ENCODE measurements around the gene LILRB1. TPM values are rescaled to one million over a fixed set of nuclear protein-coding genes. Genes with fewer than 3 reads are reported as not detected.

Gene LILRB1
- total RNA-seq, 1 donor from 2014 or later = not detected

DNA sequence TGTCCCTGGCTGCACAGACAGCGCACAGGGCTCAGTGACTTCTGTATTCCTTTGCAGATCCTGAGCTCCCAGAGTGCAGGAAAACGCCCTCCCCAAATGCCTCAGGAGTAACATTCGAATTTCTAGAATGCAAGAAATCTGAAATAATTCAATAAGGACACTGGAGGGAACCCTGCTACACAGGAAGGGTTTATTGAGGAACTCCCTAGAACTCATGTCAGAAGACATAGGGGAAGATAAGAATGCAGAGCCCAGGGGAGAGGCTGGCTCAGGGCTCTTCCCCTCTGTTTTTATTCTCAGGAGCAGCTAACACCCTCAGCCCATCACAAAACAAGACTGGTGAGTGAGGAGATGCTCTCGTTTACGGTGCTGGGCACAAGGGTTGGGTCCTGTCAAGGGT, 30.1 kb upstream of the LILRB1 start:
- Mint-ChIP-seq H3K9me3 (peaks cover 55% of the 10 kb centered on the region), H3K27ac (no peak overlapping the region), H3K36me3 (peaks cover 3% of the 10 kb centered on the region), H3K27me3 (ENCODE audit: low read depth) (no peaks in the 10 kb centered on the region), H3K4me1 (no peaks in the 10 kb centered on the region), H3K4me3 (no peak overlapping the region)
- TF ChIP-seq, protein P1, sequence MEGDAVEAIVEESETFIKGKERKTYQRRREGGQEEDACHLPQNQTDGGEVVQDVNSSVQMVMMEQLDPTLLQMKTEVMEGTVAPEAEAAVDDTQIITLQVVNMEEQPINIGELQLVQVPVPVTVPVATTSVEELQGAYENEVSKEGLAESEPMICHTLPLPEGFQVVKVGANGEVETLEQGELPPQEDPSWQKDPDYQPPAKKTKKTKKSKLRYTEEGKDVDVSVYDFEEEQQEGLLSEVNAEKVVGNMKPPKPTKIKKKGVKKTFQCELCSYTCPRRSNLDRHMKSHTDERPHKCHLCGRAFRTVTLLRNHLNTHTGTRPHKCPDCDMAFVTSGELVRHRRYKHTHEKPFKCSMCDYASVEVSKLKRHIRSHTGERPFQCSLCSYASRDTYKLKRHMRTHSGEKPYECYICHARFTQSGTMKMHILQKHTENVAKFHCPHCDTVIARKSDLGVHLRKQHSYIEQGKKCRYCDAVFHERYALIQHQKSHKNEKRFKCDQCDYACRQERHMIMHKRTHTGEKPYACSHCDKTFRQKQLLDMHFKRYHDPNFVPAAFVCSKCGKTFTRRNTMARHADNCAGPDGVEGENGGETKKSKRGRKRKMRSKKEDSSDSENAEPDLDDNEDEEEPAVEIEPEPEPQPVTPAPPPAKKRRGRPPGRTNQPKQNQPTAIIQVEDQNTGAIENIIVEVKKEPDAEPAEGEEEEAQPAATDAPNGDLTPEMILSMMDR (IDR thresholded peaks at IDR 0.05; ENCODE audit: unreplicated experiment) = no peak
- DNase-seq (ENCODE audit: low spot score in 2 of 2, unreplicated experiment in 2 of 2) = no peak

DNA sequence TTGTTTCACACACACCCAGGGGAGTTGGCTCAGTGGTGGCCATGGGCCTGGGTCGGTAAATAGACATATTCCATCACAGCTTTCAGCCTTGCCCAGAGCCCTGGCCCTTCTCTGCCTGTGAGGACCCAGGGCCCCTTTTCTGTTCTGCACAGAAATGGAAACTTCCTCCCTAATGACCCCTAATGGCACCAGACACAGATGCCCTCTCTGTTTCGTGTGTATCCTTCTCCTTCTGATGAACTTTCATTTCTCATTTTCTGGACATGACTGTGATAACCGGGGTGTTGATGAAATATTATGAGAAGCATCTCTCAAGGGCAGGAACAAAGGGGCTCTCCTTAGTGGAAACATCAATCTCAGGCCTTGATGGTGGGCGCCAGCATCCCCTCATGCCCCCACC, 24.1 kb upstream of the LILRB1 start:
- no peaks in the 10 kb centered on the region for H3K27me3 Mint-ChIP-seq (ENCODE audit: low read depth)
- no peak overlapping the region for H3K27ac Mint-ChIP-seq
- H3K4me3 Mint-ChIP-seq = no peak overlapping the region
- peaks cover 6% of the 10 kb centered on the region for H3K36me3 Mint-ChIP-seq
- TF ChIP-seq, protein P1 (IDR thresholded peaks at IDR 0.05; ENCODE audit: unreplicated experiment) = no peak
- H3K4me1 Mint-ChIP-seq = no peaks in the 10 kb centered on the region
- DNase-seq (ENCODE audit: low spot score in 2 of 2, unreplicated experiment in 2 of 2) = no peak
- peaks cover 73% of the 10 kb centered on the region for H3K9me3 Mint-ChIP-seq

DNA sequence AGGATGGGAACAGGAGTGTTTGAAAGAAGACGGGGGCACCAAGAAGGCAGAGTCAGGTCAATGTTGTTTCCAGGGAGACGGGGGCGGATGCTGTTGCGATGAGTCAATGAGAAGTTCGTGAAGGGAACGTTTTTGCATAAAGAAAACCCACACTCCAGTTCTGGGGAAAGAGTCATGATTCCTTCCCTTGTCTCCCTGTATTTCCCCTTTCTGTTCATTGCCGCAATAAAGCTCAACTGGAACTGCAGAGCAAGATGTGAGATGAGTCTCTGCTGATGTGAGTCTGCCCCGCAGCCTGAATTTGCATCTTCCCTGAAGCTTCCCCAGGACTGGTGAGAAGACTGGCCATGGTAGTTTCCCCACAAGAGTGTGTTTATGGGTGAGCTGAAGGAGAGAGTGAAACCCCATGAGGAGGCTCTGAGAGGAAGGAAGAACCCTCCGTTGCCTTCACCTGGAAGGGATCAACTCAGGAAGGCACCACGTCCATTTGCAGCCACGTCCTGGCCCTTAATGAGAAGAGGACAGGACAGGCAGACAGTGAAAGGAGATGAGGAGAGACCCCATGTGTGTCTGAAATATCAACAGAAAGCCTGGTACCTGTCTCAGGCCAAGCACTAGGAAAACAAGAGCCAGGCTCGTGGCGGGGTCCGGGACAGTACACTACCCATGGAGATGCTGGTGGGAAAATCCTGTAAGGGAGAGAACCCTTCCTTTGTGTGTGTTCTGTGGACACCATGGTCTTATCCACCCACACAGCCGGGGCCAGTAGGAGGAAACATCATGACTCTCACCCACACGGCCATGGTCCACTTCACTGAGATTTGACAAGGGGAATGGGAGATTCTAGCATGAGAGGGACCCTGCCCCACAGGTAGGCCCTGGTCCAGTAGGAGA, 23.1 kb upstream of the LILRB1 start:
- Mint-ChIP-seq H3K36me3 (peaks cover 6% of the 10 kb centered on the region), H3K27me3 (ENCODE audit: low read depth) (no peaks in the 10 kb centered on the region), H3K27ac (no peak overlapping the region), H3K4me1 (no peaks in the 10 kb centered on the region), H3K4me3 (no peak overlapping the region), H3K9me3 (peaks cover 74% of the 10 kb centered on the region)
- DNase-seq (ENCODE audit: low spot score in 2 of 2, unreplicated experiment in 2 of 2) = no peak
- TF ChIP-seq, protein P1 (IDR thresholded peaks at IDR 0.05; ENCODE audit: unreplicated experiment) = no peak

DNA sequence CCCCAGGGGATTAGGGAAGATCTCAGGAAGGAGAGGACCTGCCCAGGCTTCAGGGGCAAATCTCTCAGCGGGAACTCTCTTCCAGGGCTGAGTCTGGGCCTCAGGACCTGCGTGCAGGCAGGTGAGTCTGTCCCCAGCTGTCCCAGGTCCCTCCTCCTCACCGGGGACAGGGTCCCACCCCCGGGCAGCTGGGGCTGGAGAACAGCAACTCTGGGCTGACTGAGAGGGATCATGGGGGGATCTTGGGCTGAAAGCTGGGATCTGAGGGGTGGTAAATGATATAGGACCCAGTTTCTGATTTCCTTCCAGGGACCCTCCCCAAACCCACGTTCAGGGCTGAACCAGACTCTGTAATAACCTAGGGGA, 22.5 kb upstream of the LILRB1 start:
- Mint-ChIP-seq H3K27me3 (ENCODE audit: low read depth) (no peaks in the 10 kb centered on the region), H3K9me3 (peaks cover 72% of the 10 kb centered on the region), H3K27ac (no peak overlapping the region), H3K4me3 (no peak overlapping the region), H3K36me3 (peaks cover 6% of the 10 kb centered on the region), H3K4me1 (no peaks in the 10 kb centered on the region)
- no peak for DNase-seq (ENCODE audit: low spot score in 2 of 2, unreplicated experiment in 2 of 2)
- TF ChIP-seq, protein P1 (IDR thresholded peaks at IDR 0.05; ENCODE audit: unreplicated experiment) = no peak

DNA sequence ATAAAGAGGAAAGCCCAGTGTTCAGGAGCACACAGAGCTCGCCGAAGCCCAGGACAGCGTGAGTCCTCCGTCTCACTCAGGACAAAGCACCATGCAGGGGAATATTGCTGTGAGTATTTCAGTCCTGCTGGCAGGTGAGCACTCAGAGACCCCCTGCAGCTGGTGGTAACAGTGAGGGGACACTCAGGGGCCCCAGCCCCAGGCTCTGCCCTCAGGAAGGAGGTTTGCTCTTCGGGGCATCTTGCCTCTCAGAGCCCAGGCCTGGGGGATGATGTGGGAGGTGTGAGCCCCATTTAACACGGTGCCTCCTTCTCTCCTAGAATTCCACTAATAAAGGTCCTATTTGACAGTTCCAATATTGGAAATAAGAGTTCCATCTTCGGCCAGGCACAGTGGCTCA, 22.1 kb upstream of the LILRB1 start:
- no peak overlapping the region for H3K27ac Mint-ChIP-seq
- peaks cover 6% of the 10 kb centered on the region for H3K36me3 Mint-ChIP-seq
- TF ChIP-seq, protein P1 (IDR thresholded peaks at IDR 0.05; ENCODE audit: unreplicated experiment) = no peak
- peaks cover 68% of the 10 kb centered on the region for H3K9me3 Mint-ChIP-seq
- DNase-seq (ENCODE audit: low spot score in 2 of 2, unreplicated experiment in 2 of 2) = no peak
- H3K27me3 Mint-ChIP-seq (ENCODE audit: low read depth) = no peaks in the 10 kb centered on the region
- no peak overlapping the region for H3K4me3 Mint-ChIP-seq
- H3K4me1 Mint-ChIP-seq = no peaks in the 10 kb centered on the region

Measured in mesothelial cell of epicardium (in vitro differentiated cells).